Measurements from ENCODE around the gene MSH5. TPM values are rescaled to one million over a fixed set of nuclear protein-coding genes. Genes with fewer than 3 reads are reported as not detected.

Gene MSH5
- total and polyA plus RNA-seq, 9 of the 15 experiments (the other 6 are each of a cell fraction or from before 2014, with no cell fraction given), result 12.5 to 104 (median 46.6) TPM

- TF ChIP-seq KLF13 (tag; IDR thresholded peaks at IDR 0.05; ENCODE audit: borderline replicate concordance, low read depth) (peak; percentile 26; the same call in 1 of the 2 replicates), KHSRP (IDR thresholded peaks at IDR 0.05) (0 out of 2 replicates have a peak, but pooled peaks have one; percentile 23), FOXO4 (CRISPR knock-in tag; IDR thresholded peaks at IDR 0.05) (peak; percentile 81), POLR2AphosphoS5 (IDR thresholded peaks at IDR 0.05; ENCODE audit: control insufficient read depth, insufficient read depth, low read depth, low read length) (no peak), PRDM10 (IDR thresholded peaks at IDR 0.05; ENCODE audit: partially characterized antibody) (no peak), SMAD2 (IDR thresholded peaks at IDR 0.05; ENCODE audit: low read depth, low read length) (no peak), ARID4B (CRISPR knock-in tag; IDR thresholded peaks at IDR 0.05) (peak; percentile 76)
- TF ChIP-seq, protein P1, sequence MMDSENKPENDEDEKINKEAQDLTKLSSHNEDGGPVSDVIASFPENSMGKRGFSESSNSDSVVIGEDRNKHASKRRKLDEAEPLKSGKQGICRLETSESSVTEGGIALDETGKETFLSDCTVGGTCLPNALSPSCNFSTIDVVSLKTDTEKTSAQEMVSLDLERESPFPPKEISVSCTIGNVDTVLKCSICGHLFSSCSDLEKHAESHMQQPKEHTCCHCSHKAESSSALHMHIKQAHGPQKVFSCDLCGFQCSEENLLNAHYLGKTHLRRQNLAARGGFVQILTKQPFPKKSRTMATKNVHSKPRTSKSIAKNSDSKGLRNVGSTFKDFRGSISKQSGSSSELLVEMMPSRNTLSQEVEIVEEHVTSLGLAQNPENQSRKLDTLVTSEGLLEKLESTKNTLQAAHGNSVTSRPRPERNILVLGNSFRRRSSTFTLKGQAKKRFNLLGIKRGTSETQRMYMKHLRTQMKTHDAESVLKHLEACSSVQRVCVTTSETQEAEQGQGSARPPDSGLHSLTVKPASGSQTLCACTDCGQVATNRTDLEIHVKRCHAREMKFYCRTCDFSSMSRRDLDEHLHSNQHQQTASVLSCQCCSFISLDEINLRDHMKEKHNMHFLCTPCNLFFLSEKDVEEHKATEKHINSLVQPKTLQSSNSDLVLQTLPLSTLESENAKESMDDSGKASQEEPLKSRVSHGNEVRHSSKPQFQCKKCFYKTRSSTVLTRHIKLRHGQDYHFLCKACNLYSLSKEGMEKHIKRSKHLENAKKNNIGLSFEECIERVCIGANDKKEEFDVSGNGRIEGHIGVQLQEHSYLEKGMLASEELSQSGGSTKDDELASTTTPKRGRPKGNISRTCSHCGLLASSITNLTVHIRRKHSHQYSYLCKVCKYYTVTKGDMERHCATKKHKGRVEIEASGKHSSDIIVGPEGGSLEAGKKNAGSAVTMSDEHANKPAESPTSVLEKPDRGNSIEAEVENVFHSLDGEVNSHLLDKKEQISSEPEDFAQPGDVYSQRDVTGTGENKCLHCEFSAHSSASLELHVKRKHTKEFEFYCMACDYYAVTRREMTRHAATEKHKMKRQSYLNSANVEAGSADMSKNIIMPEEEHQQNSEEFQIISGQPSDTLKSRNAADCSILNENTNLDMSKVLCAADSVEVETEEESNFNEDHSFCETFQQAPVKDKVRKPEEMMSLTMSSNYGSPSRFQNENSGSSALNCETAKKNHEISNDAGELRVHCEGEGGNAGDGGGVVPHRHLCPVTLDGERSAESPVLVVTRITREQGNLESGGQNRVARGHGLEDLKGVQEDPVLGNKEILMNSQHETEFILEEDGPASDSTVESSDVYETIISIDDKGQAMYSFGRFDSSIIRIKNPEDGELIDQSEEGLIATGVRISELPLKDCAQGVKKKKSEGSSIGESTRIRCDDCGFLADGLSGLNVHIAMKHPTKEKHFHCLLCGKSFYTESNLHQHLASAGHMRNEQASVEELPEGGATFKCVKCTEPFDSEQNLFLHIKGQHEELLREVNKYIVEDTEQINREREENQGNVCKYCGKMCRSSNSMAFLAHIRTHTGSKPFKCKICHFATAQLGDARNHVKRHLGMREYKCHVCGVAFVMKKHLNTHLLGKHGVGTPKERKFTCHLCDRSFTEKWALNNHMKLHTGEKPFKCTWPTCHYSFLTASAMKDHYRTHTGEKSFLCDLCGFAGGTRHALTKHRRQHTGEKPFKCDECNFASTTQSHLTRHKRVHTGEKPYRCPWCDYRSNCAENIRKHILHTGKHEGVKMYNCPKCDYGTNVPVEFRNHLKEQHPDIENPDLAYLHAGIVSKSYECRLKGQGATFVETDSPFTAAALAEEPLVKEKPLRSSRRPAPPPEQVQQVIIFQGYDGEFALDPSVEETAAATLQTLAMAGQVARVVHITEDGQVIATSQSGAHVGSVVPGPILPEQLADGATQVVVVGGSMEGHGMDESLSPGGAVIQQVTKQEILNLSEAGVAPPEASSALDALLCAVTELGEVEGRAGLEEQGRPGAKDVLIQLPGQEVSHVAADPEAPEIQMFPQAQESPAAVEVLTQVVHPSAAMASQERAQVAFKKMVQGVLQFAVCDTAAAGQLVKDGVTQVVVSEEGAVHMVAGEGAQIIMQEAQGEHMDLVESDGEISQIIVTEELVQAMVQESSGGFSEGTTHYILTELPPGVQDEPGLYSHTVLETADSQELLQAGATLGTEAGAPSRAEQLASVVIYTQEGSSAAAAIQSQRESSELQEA (IDR thresholded peaks at IDR 0.05; ENCODE audit: low read depth), result no peak
Observed at GRCh38 chr6:31736021-31736767, 3.6 kb upstream of the MSH5 start, which contains the start of gene CLIC1 (continued).
